GM21390 (cell line): ENCODE measurements around the gene PTPRD.
A peak's percentile ranks its signal among the peaks of the same experiment; 100 is the strongest.

Experiments used
- ATAC-seq: cut with Tn5 transposase; IDR thresholded peaks from one replicate; pipeline ENCODE4 v1.9.1; 2021; ENCODE audit not compliant: unreplicated experiment

Gene PTPRD

DNA sequence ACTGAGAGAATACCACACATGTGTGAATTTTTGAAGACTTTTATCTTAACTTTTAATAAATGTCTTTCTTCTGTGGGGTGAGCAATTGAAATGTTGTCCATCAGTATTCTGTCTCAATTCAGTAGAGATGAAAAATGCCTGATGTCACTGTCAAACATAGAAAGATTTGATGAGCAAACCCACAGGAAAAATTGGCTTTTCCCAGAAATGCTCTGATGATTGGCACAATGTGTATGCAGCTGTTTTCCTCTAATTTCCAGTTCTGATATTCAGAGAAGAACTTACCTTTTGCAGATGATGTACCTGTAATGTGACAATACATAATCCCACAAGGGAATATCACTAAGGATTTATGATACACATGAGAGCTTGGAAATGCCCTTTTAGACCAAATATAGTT lies 340.0 kb downstream of the PTPRD start:
- no peak for ATAC-seq

DNA sequence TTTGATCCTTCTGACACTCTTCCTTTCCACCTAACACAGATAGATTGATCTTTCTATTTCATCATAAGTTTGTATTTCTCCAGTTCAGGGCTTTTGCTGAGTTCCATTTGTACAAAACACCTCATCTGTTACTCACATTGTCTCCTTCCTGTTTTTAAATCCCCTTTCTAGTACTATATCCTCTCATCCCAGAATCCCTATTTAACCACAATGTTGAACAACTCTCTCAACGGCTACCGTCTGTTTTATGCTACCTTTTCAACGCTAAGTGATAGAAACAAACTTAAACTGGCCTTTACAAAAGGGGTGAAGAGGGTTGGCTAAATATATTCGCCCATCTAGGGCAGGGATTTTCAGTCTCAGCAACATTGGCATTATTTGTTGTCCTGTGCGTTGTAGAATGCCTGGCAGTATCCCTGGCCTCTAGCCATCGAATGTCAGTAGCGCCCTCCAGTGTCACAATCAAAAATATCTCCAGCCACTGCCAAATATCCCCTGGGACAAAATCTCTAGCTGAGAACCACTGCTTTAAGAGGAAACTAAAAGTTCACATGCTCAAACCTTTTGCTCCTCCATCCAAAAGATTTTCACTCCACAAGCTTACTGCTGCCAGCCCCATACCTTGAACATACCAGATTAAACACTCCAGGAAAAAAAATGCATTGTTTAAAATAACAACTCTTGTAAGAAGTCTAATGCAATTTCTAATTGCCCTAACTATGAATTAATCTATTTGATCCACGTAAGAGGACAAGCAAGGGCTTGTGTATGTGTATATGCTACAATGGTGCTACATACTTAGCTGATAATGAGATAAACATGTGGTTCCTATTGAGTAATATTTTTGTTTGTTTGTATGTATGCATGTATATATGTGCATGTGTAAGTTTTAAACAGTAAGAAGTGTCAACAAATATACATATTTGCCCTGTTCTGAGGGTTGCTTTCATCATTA lies 344.0 kb downstream of the PTPRD start:
- no peak for ATAC-seq

DNA sequence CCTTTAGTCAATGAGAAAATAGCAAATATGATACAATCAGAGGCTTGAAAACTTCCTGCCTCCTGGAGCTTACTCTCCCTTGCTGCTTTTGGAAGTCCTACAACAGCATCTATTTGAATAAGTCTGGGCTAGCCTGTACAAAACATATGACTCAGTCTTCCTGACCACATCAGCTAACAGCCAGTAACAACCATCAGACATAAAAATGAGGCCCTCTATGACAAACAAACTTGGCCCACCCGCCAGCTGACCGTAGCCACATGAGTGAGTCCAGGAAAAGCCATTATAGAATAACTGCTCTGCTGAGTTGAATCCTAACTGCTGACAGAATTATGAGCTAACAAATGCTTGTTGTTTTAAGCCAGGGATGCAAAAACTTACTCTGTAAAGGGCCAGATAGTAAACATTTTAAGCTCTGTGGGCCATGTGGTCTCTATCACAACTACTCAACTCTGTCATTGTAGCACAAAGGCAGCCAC lies 347.6 kb downstream of the PTPRD start:
- ATAC-seq = no peak

DNA sequence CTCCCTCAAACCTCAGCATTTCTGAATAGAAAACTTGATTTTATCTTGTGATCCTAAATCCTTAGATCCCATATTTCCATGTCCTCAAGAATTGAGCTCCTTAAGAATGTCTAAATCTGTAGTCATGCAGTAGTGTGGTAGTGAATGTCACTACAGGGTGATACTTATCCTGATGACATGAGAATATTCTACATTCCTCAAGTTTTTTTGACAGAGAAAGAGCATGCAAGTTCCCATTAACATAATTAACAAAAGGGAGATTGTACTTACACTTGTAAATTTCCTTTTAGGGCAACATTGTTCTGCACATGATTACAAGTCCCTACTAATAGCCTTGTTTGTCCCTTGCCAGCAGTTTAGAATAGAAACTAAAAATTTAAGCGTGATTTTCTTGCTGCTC lies 352.3 kb downstream of the PTPRD start:
- ATAC-seq = no peak

DNA sequence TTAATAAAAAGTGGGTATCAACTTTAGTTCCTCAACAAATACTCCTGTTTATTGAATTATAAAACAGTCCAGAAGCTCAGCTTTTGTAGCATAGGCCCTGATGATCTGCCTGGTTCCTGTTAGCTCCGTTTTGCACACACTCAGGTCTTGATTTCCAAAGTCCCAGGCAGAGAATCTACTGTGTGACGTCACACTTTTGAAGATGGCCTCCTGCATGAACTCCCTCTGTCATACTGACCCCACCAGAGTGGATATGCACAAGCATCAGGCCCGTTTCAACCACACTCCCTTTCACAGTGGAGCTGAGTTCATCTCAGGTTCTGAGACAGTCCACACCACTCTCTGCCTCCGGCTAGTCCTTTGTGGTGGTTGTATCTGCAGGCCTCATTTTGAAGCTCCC lies 353.1 kb downstream of the PTPRD start:
- no peak for ATAC-seq

DNA sequence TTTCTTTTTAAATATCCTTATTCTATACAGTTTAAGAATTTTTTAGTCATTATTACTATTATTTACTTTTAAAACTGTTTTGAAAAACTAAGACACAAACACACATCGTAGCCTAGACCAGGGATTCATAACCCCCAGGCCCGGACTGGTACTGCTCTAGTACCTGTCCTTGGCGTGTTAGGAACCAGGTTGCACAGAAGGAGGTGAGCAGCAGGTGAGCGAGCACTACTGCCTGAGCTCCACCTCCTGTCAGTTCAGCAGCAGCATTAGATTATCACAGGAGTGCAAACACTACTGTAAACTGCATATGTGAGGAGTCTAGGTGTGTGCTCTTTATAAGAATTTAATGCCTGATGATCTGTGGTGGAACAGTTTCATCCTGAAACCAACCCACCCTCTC lies 357.0 kb downstream of the PTPRD start:
- ATAC-seq = no peak

DNA sequence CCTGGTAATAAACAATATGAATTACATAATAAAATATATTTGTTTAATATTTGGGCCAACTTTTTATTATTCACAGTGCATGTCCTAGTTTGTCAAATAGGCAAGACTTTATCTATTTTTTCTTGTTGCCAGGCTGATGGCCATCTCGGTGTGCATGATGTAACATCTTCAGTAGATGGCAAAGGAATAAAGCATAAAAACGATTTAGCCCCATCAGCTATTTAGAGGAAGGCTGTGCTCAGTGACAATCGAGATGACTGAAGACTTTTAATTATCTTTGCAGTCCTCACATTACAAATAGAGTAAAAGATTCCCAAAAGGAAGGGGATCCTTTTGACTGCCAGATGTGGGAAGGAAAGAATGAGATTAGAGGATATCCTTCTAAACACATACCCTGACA lies 358.5 kb downstream of the PTPRD start:
- no peak for ATAC-seq

DNA sequence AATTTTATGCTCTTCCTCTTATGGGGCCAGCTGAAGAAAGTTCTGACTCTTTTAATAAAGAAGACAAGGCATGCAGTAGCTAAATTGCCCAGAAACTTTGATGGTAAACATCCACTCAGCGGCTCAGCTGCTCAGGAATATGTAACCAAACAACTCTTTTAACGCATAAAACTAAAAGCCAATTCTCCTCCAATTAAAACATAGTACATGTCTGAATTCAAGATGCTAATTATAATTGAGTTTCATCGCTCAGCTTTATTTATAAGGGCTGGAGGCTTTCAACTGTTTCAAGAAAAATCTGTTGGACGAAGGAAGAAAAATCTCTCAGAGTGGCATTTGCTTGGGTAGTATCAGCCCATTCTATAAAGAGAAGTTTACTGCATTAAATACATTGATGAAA lies 359.5 kb downstream of the PTPRD start:
- ATAC-seq = no peak

DNA sequence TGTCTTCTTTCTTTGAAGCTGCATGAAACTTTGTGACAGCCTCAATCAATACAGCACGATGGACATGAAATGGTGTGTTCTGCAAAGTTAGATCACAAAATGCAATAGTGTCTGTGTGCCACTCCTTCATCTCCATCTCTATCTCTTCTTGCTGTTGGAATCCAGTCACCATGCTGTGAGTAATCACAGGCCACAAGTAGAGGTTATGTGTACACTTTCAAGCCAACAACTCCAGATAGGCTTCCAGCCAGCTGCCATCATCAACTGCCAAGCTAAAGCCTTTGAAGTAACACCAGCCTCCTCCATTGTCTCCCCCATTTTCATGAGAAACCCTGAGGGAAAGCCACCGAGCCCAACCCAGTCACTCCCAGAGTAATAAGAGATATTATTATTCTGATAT lies 360.6 kb downstream of the PTPRD start:
- ATAC-seq = no peak

DNA sequence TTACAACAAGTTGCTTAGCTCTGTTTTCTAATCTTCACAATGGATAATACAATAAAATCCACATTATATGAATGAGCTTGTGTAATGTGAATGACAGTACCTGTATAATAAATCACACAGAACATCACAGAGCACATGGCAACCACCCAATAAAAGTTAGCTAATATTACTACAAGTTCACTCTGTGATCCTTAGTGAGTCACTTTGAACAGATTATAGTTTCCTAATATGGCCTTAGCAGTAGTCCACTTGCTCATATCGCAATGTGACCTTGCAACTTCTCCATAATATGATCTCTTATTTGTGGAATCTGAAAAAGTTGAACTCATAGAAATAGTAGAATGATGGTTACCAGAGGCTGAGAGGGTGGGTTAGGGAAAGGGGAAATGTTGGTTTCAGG lies 361.3 kb downstream of the PTPRD start:
- ATAC-seq = no peak

DNA sequence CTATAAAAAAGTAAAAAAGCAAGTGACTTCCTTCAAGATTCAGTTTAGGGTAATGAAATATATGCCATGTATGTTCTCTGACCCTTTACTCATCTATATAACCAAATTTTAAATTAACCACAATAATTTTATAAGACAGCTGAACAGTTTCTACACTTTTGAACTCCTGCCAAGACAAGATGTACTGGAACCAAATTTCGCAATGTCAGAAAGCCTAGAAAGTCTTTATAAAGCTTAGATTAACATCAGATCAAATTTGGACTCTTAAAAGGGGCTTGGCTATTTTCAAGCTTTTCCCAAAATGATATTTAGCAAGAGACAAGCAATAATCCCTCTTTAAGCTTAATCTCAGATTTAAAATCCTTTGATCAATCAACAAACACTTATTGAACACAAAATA lies 362.6 kb downstream of the PTPRD start:
- no peak for ATAC-seq

DNA sequence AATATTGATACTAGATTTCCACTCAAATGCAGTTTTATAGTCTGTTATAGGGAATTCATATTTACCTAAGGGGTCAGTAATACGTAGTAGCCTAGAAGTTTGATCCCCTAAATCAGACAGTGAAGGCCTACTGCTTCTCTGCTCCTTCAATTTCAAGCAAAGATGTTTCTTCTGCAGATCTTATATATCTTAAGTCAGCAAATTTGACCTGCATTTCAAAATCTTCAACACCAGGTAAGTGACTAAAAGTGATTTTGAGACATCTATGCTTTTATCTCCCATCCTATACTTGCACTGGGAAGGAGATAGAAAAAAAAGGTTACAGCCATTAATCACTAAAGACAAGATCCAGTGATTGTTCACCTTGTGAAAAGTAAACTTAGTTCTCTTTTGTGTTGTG lies 363.9 kb downstream of the PTPRD start:
- ATAC-seq = no peak

DNA sequence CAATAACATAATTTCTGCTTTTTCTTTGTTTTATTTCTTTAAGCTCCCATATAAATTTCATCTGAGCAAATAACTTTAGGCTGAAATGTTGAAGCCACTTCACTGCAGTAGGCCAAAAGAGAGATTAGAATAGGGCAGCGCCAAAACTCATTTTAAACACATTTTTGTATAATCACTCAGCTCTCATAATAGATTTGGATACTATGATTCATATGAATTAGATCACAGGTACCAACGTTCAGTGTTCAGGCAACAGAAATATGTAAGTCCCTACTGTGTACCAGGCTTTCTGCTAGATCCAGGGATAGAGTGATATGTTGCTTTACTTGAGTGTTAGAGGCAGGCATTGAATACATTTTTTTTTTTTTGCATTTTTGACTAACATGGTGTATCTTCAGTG lies 370.5 kb downstream of the PTPRD start:
- no peak for ATAC-seq

DNA sequence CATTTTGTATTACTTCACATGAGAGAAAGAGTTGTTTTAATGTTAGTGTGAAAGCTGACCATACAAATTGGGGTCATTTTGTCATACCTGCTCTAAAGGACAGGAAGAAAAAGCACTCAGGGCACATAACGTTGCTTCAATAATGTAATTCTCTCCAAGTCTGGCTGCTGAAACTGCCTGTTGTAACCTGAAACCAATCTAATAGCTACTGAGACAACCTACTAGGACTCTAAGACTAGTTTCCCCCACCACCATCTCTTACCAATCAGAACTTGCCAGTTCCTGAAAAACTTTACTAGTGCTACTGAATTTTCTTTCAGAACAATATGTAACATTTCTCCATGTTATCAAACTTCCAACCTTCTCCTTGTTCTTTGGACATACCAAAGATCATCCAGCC lies 374.7 kb downstream of the PTPRD start:
- no peak for ATAC-seq

DNA sequence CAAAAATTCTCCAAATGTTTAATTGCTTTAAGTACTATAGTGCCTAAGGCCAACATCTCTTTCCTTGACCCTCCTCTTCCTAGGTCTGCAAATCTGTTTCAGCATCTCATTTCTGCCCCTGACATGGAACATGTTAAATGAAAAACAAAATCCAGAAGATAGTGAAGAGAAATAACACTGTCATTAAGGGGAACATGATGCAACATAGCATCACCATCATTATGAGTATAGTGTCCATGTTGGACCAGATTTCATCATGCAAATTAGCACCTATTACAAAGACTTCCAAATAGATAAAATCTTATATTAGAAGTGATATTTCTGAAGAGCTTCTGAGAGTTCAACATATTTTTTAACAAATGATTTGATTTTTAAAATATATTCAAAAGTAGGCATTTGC lies 375.2 kb downstream of the PTPRD start:
- ATAC-seq = no peak

DNA sequence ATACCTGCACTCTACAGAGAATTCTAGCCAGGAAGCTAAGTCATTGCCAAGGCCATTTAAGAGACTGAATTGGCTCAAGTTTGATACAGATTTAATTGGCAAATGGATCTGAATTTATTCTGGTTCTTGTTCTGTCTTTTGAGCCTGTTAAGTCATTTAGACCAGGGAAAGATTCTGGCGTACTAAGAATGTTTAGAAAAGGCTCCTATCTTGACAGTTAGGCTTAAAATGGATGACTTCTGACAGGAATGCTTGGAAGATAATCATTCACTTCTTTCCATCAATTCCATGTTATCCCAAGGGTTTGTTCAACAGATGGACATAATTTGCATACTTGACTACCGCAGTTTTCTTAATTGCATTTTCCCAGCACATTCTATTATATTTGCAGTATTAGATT lies 376.6 kb downstream of the PTPRD start:
- ATAC-seq = no peak

DNA sequence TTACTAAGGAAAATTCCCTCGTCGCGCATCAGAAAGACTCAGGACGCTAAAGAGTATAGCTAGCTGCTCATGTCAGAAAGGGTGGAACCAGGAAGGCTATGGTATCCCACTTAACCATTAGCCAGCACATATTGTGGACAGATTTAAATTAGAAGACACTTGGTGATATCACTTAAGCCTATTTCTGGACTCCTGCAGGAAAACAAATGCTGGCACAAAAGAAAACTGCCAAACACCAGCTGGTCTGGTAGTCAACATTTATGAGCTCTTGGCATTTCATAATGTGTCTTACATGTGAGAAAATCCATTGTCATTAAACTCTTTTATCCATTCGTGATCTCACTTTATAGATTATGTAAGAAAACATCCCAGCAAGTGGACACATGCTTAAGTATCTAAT lies 377.4 kb downstream of the PTPRD start:
- no peak for ATAC-seq

DNA sequence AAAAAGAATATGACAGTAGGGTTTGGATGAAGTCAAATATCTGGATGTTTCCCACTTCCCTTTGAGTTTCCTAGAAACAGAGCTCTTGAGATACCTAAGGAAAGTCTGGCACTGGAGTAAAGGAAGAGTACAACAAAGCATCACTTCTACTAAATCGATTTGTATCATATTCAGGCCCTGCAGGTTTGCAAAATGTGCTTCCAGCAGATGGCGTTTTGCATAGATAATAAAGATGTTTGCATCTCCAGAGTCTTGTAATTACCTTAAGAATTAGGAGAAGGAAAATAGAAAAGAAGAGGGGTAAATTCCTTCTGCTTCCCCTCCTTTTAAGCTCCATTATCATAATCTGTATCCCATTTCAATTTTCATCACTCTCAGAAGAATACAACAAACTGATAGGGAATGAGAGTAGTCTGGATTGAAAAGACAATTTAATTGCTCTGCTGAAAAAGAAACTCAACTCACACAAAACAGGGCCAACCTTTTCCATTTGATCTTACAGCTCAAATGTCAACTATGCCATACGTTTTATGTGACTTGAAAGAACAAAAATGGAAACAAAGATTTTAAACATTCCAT lies 380.4 kb downstream of the PTPRD start:
- no peak for ATAC-seq

DNA sequence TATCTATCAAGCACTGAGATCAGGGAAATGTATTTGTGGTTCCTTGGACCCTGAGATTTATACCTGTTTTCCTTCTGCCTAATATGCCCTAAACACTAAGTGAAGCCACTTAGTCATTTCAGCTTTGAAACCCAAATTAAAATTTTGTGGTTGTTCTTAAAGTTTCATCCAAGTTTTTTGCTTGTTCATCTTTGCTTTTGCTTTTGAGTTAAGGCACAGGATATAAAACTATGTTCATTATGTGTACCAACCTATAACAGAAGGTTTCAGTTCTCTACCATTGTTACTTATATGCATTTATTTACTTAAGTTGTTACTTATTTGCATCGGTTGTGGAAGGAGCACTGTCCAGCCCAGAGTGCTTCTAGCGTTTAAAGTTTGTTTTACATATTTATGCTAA lies 382.3 kb downstream of the PTPRD start:
- peak; percentile 71 for ATAC-seq

DNA sequence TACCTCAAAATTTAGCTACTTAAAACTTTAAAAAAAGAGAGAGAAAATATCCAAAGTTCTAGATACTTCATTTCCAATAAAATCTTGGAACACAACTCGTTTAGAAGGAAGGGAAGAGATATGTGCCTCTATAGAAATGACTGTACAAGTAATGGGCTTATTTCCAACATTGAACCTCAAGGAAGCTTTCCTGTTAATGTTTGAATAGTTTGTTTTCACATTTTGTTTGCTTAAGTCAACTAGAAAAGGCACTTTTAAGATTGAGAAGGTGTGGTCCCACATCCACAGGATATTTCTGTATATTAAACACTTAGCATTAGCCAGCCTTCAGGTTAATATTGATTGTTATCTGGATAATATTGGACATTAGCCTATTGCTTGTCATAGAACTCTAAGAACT lies 384.7 kb downstream of the PTPRD start:
- no peak for ATAC-seq

DNA sequence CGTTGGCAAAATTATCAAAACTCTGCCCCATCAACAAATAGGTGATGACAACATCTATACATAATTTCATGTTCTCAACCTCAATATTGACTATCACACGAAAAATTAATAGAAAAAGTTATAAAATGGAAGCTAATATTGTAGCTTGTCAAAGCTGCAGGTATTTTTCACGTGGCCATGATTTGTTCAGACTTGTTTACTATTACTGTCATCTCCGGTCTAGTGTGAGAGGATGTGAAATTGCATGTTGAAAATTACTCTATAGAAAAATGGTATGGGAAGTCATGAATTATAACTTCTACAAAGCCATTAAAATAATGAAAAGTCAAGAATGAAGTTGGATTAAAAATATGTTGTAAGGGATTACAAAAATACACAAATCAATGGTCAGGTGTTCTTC lies 385.8 kb downstream of the PTPRD start:
- no peak for ATAC-seq

DNA sequence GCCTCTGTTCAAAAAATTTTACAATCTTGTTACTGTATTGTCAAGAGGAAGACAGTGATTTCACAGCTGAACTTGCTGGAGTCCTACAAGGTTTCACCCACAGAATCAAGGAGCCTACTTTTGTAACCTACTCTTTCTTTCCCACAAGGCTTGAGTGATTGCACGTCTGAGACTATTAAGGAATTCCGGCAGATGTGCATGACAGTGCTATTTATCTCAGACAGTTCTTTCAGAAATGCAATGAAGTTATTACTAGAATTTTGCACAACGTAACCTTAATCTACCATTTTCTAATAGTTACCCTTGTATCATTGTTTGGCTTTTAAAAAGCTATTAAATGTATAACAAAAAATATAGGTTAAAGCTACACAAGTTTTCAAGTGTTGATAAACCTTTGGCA lies 400.1 kb downstream of the PTPRD start:
- ATAC-seq = no peak

DNA sequence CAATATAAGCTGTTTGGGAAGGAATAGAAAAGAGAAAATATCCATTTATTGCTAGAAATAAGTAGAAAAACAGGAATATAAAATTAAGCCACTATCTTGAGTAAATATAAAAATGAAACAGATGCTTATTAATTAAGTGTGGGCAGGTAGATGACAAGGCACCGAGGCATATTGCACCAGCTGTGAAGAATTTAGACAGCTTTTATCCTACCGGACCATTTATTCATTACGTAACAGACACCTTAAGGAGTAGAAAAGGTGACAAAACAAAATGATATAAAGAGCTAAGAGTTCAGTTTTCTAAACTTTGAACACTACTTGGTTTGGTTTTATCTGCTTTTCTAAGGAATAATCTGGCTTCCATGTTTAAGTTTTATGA lies 404.1 kb downstream of the PTPRD start:
- ATAC-seq = no peak
